PFSK-1 (cell line): ENCODE data around the gene CDC42BPB.

Experiments
- FOXP2 ChIP-seq: optimal IDR thresholded peaks from 2 replicates; pipeline ENCODE3; 2011; ENCODE audit warnings: borderline replicate concordance, control low read depth, inconsistent platforms; ENCODE audit not compliant: insufficient read depth; ENCODE audit errors: extremely low read length, extremely low read depth
- POLR2AphosphoS5 ChIP-seq: IDR thresholded peaks from 2 replicates; pipeline ENCODE4 v1.6.1; 2012; ENCODE audit warnings: low read depth, mild to moderate bottlenecking, control low read depth, low read length, moderate library complexity
- REST ChIP-seq, 2 experiments: IDR thresholded peaks; 2 replicates each; pipeline versions ENCODE4 v1.6.1 to v1.8.0; 2011 to 2012; ENCODE audit warnings: low read depth in 2 of 2, low read length in 2 of 2, control low read depth in 1 of 2, inconsistent platforms in 1 of 2, mild to moderate bottlenecking in 1 of 2, moderate library complexity in 1 of 2; ENCODE audit not compliant: insufficient read depth in 1 of 2
- SIN3A ChIP-seq: IDR thresholded peaks from 2 replicates; pipeline ENCODE4 v1.6.1; 2012; ENCODE audit warnings: mild to moderate bottlenecking, low read length, moderate library complexity, borderline replicate concordance; ENCODE audit not compliant: insufficient read depth
- TAF1 ChIP-seq: IDR thresholded peaks from 2 replicates; pipeline ENCODE4 v1.6.1; 2012; ENCODE audit warnings: low read length, control low read depth, borderline replicate concordance; ENCODE audit not compliant: insufficient read depth

GRCh38 chr14:103078860-103079587 is 21.7 kb upstream of the CDC42BPB start:
- no peak for TF ChIP-seq POLR2AphosphoS5
- no peak for TF ChIP-seq SIN3A
- TF ChIP-seq REST (IDR thresholded peaks at IDR 0.05; ENCODE audit: insufficient read depth in 1 of 2, low read depth in 2 of 2, low read length in 2 of 2), result no peak
- no peak for TF ChIP-seq TAF1
- TF ChIP-seq FOXP2, result no peak
